Measurements from ENCODE around the gene TFG.

DNA sequence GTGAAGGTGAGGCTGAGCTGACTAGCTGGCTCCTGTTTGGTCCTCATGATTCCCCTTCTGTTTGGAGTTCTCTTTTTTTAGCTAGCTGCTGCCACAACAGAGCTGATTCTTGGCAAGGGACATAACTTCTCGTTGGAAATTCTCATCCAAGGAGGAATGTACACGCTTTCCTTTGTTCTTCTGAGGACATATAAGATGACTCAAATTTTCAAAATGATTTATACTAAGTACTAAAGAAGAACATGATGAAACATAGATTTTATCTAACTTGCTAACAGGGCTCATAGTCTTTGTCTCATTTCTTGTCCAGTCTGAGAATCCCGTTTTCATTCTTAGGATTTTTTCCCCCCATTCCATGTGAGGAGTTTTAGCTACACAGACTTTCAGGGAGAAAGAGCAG is 2.9 kb upstream of the TFG start:
- TF ChIP-seq, protein P1, sequence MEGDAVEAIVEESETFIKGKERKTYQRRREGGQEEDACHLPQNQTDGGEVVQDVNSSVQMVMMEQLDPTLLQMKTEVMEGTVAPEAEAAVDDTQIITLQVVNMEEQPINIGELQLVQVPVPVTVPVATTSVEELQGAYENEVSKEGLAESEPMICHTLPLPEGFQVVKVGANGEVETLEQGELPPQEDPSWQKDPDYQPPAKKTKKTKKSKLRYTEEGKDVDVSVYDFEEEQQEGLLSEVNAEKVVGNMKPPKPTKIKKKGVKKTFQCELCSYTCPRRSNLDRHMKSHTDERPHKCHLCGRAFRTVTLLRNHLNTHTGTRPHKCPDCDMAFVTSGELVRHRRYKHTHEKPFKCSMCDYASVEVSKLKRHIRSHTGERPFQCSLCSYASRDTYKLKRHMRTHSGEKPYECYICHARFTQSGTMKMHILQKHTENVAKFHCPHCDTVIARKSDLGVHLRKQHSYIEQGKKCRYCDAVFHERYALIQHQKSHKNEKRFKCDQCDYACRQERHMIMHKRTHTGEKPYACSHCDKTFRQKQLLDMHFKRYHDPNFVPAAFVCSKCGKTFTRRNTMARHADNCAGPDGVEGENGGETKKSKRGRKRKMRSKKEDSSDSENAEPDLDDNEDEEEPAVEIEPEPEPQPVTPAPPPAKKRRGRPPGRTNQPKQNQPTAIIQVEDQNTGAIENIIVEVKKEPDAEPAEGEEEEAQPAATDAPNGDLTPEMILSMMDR (IDR thresholded peaks at IDR 0.05; ENCODE audit: low read depth, low read length), result no peak
- no peak for TF ChIP-seq EZH2phosphoT487 (IDR thresholded peaks at IDR 0.05; ENCODE audit: low read depth)
